ENCODE data around the gene CDHR4. TPM values are rescaled to one million over a fixed set of nuclear protein-coding genes. Genes with fewer than 3 reads are reported as not detected.

Gene CDHR4, protein sequence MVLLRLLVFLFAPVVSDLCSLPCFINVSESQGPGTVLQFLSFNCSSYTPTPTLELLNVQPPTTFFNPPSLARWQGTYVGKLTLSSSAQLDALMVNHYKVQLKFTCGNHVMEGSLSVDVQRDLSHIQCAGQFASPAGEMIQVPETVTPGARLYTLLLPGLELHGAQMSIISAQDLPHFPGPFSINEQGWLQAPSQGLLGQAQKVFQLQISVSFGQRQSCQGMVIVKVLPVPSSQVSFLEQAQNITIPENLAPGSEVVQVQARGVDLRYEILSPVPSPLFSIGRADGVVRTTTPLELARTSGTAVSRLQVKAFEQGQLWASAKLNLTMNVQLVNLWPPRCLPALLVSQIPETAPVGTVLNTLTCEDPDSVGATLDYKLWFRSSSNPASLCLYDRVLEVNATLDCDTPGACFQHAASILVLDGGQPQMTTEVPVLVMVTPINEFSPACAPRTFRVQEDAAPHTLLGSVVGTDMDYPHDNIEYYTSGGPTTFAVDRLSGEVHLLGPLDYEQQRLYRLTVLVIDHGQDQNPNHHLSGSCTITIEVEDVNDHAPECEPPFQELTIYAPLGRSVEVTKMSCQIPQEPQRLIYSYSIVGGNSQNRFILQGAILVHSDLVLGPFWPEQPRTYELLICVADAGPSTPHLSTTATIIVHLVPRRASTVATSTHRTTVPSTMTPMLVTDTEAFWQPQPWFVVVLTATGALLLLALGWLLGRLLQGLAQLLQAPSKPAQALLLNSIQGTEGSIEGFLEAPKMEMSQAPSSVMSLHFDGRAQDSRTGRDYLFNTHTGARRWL
- under 1 TPM in 1 of 2 donors, not detected in 1; 0.20 TPM for total RNA-seq

DNA sequence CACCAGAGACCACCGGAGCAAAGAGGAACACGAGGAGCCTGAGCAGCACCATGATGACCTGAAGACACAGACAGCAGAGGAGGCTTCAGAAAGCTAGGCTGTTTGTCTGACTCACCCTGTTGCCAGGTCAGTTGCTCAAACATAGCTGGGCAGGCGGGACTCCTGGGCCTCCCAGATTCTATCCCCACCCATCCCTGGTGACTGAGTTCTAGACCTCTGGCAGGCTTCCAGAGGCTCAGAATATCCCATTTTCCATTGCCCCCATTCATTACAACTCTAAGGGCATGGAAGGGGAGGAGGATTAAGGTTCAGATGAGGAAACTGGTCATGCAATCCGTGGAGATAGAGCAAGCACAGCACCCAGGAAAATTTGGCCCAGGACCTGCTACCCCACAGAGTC lies at the start of gene CDHR4:
Gene CDHR4, minus strand, starts transcription at position 113 of the 400 bp plus-strand sequence. Its CDS starts 61 bp downstream, at position 52.
- H3K9me3 ChIP-seq: no peaks in the 10 kb centered on the region
- H3K4me3 ChIP-seq: no peak within 1 kb of the TSS
- H3K36me3 ChIP-seq: no peaks in the 10 kb centered on the region
- H3K27ac ChIP-seq: no peak within 1 kb of the TSS
- H3K4me1 ChIP-seq: peaks cover 0 to 20% of the 10 kb centered on the region in 2 donors
- TF ChIP-seq, protein P1, sequence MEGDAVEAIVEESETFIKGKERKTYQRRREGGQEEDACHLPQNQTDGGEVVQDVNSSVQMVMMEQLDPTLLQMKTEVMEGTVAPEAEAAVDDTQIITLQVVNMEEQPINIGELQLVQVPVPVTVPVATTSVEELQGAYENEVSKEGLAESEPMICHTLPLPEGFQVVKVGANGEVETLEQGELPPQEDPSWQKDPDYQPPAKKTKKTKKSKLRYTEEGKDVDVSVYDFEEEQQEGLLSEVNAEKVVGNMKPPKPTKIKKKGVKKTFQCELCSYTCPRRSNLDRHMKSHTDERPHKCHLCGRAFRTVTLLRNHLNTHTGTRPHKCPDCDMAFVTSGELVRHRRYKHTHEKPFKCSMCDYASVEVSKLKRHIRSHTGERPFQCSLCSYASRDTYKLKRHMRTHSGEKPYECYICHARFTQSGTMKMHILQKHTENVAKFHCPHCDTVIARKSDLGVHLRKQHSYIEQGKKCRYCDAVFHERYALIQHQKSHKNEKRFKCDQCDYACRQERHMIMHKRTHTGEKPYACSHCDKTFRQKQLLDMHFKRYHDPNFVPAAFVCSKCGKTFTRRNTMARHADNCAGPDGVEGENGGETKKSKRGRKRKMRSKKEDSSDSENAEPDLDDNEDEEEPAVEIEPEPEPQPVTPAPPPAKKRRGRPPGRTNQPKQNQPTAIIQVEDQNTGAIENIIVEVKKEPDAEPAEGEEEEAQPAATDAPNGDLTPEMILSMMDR (IDR thresholded peaks at IDR 0.05): no peak
- peak; percentile 80 for DNase-seq (ENCODE audit: low spot score)
- H3K27me3 ChIP-seq: no peaks in the 10 kb centered on the region

DNA sequence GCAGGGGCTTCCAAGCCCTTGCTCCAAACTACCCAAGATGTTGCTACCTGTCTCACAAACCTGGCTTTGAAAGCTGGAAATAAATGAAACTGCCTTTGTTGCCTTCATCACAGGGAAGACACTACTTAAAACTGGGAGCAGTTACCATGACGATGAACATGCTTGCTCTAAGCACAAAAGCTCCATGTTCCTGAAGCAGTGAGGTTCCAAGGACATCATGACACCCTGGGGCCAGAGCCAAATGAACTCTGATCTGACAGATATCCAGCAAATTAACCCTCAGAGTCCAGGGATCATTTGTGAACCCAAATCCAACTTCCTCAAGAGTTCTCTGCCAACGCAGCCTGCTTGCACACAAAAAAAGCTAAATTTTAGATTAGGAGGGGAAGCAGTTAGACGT lies 46.0 kb upstream of the CDHR4 start:
- no peak overlapping the region for H3K4me3 ChIP-seq
- no peak overlapping the region for H3K27ac ChIP-seq

DNA sequence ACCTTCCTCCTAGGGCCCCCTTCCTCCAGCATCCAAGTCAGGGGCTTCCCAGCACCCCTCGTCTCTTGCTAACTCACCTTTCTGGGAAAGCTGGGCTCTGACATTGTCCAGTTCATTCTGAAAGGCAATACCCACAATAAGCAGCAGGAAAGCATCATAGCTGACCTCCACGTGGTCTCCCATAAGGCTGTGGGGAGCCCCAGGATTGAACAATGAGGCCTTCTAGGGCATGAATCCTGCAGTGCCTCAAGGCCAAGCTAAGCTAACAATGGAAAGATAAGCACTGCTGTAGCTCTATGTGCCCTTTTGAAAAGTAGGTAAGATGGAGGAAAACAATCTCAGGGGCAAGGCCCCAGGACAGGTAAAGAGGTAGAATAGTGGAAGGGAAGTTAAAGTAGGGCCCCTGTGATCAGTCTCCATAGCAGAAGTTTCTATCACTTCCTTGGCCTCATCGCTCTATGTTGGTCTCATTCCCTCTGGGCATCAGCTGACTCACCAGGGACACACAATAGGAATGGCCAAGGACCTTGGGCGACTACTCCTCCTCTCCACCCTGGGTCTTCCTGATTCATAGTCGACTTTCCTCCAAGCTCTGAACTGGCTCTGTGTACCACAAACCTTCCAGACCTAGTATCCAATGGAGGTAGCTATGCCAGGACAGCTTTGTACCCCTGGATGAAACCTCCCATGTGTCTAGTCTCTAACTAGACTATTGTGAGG lies 45.0 kb upstream of the CDHR4 start:
- peaks cover 0 to 13% of the 10 kb centered on the region in 2 donors for H3K4me1 ChIP-seq
- H3K36me3 ChIP-seq: no peaks in the 10 kb centered on the region
- H3K9me3 ChIP-seq: no peaks in the 10 kb centered on the region
- no peak overlapping the region for H3K27ac ChIP-seq
- no peak overlapping the region for H3K4me3 ChIP-seq
- no peak for DNase-seq (ENCODE audit: low spot score)
- H3K27me3 ChIP-seq: no peaks in the 10 kb centered on the region
- TF ChIP-seq, protein P1 (IDR thresholded peaks at IDR 0.05): no peak

More for the DNA sequence above, 46.0 kb upstream of the CDHR4 start:
- DNase-seq (ENCODE audit: low spot score): no peak
- Histone ChIP-seq H3K27me3 (no peaks in the 10 kb centered on the region), H3K4me1 (peaks cover 0 to 2% of the 10 kb centered on the region in 2 donors), H3K36me3 (no peaks in the 10 kb centered on the region), H3K9me3 (no peaks in the 10 kb centered on the region)
- TF ChIP-seq, protein P1 (IDR thresholded peaks at IDR 0.05): no peak

DNA sequence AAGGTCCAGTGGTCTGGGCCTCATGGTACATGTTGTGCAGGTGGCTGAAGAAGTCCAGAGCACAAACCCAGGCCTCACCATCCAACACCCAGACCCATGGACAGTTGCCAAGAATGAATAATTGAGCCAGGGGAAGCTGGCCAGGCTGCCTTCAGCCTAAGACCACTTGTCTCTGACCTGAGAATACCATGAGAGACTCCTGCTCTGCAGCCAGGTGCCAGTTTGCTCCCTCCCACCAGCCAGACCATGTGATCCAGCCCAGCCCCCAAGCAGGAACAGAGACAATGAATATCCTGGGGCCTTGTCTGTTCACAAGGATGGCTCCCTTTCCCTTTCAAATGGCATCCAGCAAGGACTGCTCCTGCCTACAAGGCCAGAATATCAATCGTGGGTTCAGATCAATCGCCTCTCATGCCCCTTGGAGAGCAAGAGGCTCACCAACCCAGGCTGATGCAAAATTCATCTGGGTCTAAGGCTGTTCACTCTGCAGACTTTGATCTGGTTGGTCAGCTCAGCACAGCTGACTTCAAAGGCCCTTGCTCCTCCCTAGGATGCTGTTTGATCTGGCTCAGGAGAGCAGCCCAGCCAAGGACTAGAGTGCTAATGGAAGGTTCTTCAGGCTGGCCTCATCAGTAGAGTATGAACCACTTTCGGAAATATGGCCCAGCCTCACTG lies 43.3 kb upstream of the CDHR4 start:
- H3K4me3 ChIP-seq: no peak overlapping the region
- no peak for DNase-seq (ENCODE audit: low spot score)
- TF ChIP-seq, protein P1 (IDR thresholded peaks at IDR 0.05): no peak
- H3K27ac ChIP-seq: no peak overlapping the region
- H3K4me1 ChIP-seq: peaks cover 0 to 19% of the 10 kb centered on the region in 2 donors
- no peaks in the 10 kb centered on the region for H3K27me3 ChIP-seq
- H3K36me3 ChIP-seq: no peaks in the 10 kb centered on the region
- H3K9me3 ChIP-seq: no peaks in the 10 kb centered on the region

DNA sequence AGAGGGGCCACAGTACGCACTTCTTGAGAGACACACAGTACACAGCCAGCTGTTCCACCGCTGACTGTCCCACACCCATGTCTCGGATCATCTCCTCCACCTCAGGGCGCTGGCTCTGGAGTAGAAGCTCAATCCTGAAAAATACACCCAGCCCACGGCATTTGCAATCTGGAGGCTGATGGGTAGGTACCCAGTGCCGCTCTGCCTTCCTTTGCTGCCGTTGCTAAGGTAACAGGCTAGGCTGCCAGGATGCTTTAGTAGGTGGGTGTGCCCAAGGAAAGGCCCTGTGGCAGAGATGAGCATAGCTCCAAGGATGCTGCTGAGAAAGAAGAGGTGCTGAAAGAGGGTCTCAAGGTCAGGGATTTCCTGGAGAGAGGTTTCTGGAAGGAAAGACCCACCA lies 42.1 kb upstream of the CDHR4 start:
- TF ChIP-seq, protein P1 (IDR thresholded peaks at IDR 0.05): no peak
- no peak overlapping the region for H3K27ac ChIP-seq
- H3K9me3 ChIP-seq: no peaks in the 10 kb centered on the region
- no peak overlapping the region for H3K4me3 ChIP-seq
- H3K4me1 ChIP-seq: peaks cover 0 to 19% of the 10 kb centered on the region in 2 donors
- H3K36me3 ChIP-seq: no peaks in the 10 kb centered on the region
- H3K27me3 ChIP-seq: no peaks in the 10 kb centered on the region
- DNase-seq (ENCODE audit: low spot score): no peak

Measured in right atrium auricular region (tissue), 2 donors.